SK-N-DZ (cell line): ENCODE results near the gene TRPC4.

Source experiments
- DNase-seq: peaks from one replicate; pipeline ENCODE4 v3.0.0-alpha.2; 2015; ENCODE audit warnings: low spot score

Gene TRPC4

GRCh38 chr13:37716420-37717195, 153.0 kb downstream of the TRPC4 start:
- no peak for DNase-seq

GRCh38 chr13:37715606-37716015, 154.0 kb downstream of the TRPC4 start:
- no peak for DNase-seq

GRCh38 chr13:37709318-37709717, 160.3 kb downstream of the TRPC4 start:
- DNase-seq = no peak

- no peak for DNase-seq
Measured at GRCh38 chr13:37707739-37708500, 161.7 kb downstream of the TRPC4 start.

GRCh38 chr13:37706041-37706440, 163.5 kb downstream of the TRPC4 start:
- DNase-seq = no peak

GRCh38 chr13:37701972-37702371, 167.6 kb downstream of the TRPC4 start:
- DNase-seq = no peak

- DNase-seq = no peak
Measured at GRCh38 chr13:37701306-37701705, 168.3 kb downstream of the TRPC4 start.

- DNase-seq = no peak
Measured at GRCh38 chr13:37700887-37701286, 168.7 kb downstream of the TRPC4 start.

- DNase-seq = no peak
Measured at GRCh38 chr13:37695200-37695599, 174.4 kb downstream of the TRPC4 start.

- DNase-seq = no peak
Measured at GRCh38 chr13:37690361-37690760, 179.2 kb downstream of the TRPC4 start.

GRCh38 chr13:37686501-37686900, 183.1 kb downstream of the TRPC4 start:
- no peak for DNase-seq

- DNase-seq = no peak
Measured at GRCh38 chr13:37685206-37685605, 184.4 kb downstream of the TRPC4 start.

GRCh38 chr13:37682496-37682895, 187.1 kb downstream of the TRPC4 start:
- no peak for DNase-seq

GRCh38 chr13:37681281-37682032, 188.1 kb downstream of the TRPC4 start:
- no peak for DNase-seq

GRCh38 chr13:37680137-37680536, 189.4 kb downstream of the TRPC4 start:
- no peak for DNase-seq

- DNase-seq = no peak
Measured at GRCh38 chr13:37679043-37679442, 190.5 kb downstream of the TRPC4 start.

- DNase-seq = no peak
Measured at GRCh38 chr13:37669845-37670244, 199.7 kb downstream of the TRPC4 start.

- DNase-seq = no peak
Measured at GRCh38 chr13:37667702-37668101, 201.9 kb downstream of the TRPC4 start.

GRCh38 chr13:37666036-37666435, 203.5 kb downstream of the TRPC4 start:
- DNase-seq = no peak

GRCh38 chr13:37665420-37665819, 204.2 kb downstream of the TRPC4 start:
- no peak for DNase-seq

- no peak for DNase-seq
Measured at GRCh38 chr13:37663724-37664123, 205.8 kb downstream of the TRPC4 start.

- DNase-seq = no peak
Measured at GRCh38 chr13:37662624-37663023, 206.9 kb downstream of the TRPC4 start.
